Kidney (tissue), 14 donors: Measurements from ENCODE around the gene ATP1A1. TPM values are rescaled to one million over a fixed set of nuclear protein-coding genes. Genes with fewer than 3 reads are reported as not detected.

Experiments
- DNase-seq, 5 donors: peaks; one replicate each; pipeline ENCODE4 v3.0.0-alpha.2; 2013 to 2020
- FAIRE-seq: peaks from 2 replicates; lab custom pipeline; 2012; peaks lifted over from hg19 to GRCh38; lab: Jason Lieb, UNC
- H3K27ac ChIP-seq, 2 donors: one replicate each; pipeline ENCODE4 v1.7.0; 2013; ENCODE audit warnings: low read depth in 2 of 2, low read length in 2 of 2, inconsistent platforms in 1 of 2
- H3K27me3 ChIP-seq: one replicate; pipeline ENCODE4 v1.7.1; 2013; ENCODE audit warnings: low read length, inconsistent platforms; ENCODE audit not compliant: control insufficient read depth, insufficient read depth
- H3K36me3 ChIP-seq, 3 donors: one replicate each; pipeline versions ENCODE4 v1.7.0 to v1.7.1; 2013; ENCODE audit warnings: low read length in 3 of 3, control low read depth in 1 of 3, inconsistent platforms in 1 of 3; ENCODE audit not compliant: insufficient read depth in 3 of 3, control insufficient read depth in 2 of 3
- H3K4me1 ChIP-seq, 3 donors: one replicate each; pipeline versions ENCODE4 v1.7.0 to v1.7.1; 2013; ENCODE audit warnings: low read length in 3 of 3, inconsistent platforms in 1 of 3, low read depth in 1 of 3; ENCODE audit not compliant: control insufficient read depth in 2 of 3, insufficient read depth in 2 of 3
- H3K4me3 ChIP-seq, 3 donors: one replicate each; pipeline versions ENCODE4 v1.7.0 to v1.8.1; 2013; ENCODE audit warnings: low read length in 3 of 3, control low read depth in 1 of 3, inconsistent platforms in 1 of 3
- H3K9ac ChIP-seq, 3 donors: one replicate each; pipeline versions ENCODE4 v1.7.0 to v1.7.1; 2013; ENCODE audit warnings: low read length in 3 of 3, control low read depth in 1 of 3, inconsistent platforms in 1 of 3
- H3K9me3 ChIP-seq, 3 donors: one replicate each; pipeline versions ENCODE4 v1.7.0 to v1.7.1; 2013; ENCODE audit warnings: low read length in 3 of 3, control low read depth in 1 of 3, inconsistent platforms in 1 of 3; ENCODE audit not compliant: control insufficient read depth in 2 of 3, insufficient read depth in 1 of 3
- intact Hi-C: fragments of 100-400 bp; cut with DNase I; formaldehyde crosslinking; loops from one replicate; pipeline ENCODE4 v1.11.1; 2022
- polyA plus RNA-seq: library from polyadenylated mRNA; stranded (reverse); fragments of 350-450 nt; fragmentation: Illumina TruSeq; extraction: RNeasy Lipid Tissue Mini Kit (QIAGEN cat#74804); gene quantifications from one replicate; pipeline ENCODE4 v1.2.3, GENCODE V29; 2014; ENCODE audit warnings: low read depth, low replicate concordance; ENCODE audit not compliant: insufficient read depth
- total RNA-seq: library from RNA; stranded (reverse); fragmentation: NEBNext Ultra II Directional; extraction: Animal tissue kit (Norgen Biotek cat#: 25700); gene quantifications from one replicate; pipeline ENCODE4 v1.2.1, GENCODE V29; 2021
- TF ChIP-seq, protein P1 (sequence below): IDR thresholded peaks from 3 replicates; pipeline ENCODE4 v1.5.1; 2012; ENCODE audit warnings: mild to moderate bottlenecking, moderate library complexity, borderline replicate concordance; ENCODE audit not compliant: insufficient read depth; ENCODE audit errors: extremely low read depth
- donor health status: control.
- donor health status: control.
- donor health status: control.
- donor health status: control.
- donor health status: control.
- donor health status: DM: yes; HTN: yes; CAD: no.
- donor health status: Normal renal cell carcinoma (clear cell type).

ATP1A1 gene
- total and polyA plus RNA-seq, 2 donors from 2014 or later: 1,218 to 2,241 TPM

GRCh38 chr1:116376729-116377086 is 3.7 kb downstream of the ATP1A1 start:
- TF ChIP-seq, protein P1, sequence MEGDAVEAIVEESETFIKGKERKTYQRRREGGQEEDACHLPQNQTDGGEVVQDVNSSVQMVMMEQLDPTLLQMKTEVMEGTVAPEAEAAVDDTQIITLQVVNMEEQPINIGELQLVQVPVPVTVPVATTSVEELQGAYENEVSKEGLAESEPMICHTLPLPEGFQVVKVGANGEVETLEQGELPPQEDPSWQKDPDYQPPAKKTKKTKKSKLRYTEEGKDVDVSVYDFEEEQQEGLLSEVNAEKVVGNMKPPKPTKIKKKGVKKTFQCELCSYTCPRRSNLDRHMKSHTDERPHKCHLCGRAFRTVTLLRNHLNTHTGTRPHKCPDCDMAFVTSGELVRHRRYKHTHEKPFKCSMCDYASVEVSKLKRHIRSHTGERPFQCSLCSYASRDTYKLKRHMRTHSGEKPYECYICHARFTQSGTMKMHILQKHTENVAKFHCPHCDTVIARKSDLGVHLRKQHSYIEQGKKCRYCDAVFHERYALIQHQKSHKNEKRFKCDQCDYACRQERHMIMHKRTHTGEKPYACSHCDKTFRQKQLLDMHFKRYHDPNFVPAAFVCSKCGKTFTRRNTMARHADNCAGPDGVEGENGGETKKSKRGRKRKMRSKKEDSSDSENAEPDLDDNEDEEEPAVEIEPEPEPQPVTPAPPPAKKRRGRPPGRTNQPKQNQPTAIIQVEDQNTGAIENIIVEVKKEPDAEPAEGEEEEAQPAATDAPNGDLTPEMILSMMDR: no peak
- Histone ChIP-seq H3K36me3 (peaks cover 0 to 16% (median 2%) of the 10 kb centered on the region in 3 donors), H3K4me3 (peak overlapping the region in 2 of 3 donors; percentile 84 to 95), H3K4me1 (peaks cover 0 to 50% (median 24%) of the 10 kb centered on the region in 3 donors), H3K27ac (peak overlapping the region; percentile 96 to 97), H3K27me3 (no peaks in the 10 kb centered on the region), H3K9me3 (no peaks in the 10 kb centered on the region), H3K9ac (peak overlapping the region in 1 of 3 donors; percentile 96)
- intact Hi-C loops: no loop called here
- DNase-seq: no peak
- FAIRE-seq: no peak

DNA sequence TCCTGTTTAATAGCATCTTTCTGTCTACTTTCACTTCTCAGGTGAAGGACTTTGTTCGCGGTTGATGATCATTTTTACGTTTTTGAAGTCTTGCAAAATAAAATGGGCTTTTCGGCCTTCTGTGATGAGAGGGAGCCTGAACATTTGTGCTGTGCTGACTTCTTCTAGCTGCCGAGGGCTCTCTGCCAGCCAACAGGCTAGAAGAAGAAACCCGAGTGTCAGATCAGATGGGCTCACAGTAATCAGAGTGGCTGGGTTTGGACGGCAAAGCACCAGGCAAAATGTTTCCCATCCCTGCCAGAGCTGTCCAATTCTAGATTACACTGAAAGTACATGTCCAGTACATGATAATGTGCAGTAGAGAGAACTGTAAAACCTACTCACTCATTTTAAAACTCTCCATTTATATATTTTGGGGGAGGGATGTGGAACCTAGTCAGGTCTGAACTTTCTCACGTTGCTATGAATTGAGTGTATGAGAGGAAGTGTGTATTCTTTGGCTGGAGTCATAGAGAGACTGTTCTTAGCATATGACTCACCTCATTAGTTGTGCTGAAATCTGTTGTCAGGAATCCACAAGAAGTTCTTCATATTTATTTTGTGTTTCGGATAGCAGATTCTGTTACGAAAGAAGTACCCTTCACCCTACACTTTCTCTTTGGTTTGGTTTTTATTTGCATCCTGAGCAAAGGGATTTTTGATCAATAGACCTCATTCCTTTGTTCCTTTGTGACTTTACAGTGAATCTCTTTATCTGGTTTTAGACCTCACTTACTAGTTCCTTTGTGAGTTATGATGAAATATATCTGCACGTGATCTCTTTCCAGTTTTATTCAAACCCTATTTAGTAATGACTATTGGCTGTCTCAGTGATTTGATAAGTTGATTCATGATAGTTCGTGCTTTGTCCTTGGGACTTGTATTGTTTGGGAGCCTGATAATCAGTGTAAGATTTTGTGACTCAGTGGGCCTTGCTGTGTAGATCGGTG is 4.8 kb downstream of the ATP1A1 start:
- Histone ChIP-seq H3K27ac (peak overlapping the region; percentile 94 to 96), H3K9ac (peak overlapping the region in 2 of 3 donors; percentile 81 to 96), H3K4me1 (peaks cover 0 to 58% (median 27%) of the 10 kb centered on the region in 3 donors), H3K27me3 (no peaks in the 10 kb centered on the region), H3K9me3 (no peaks in the 10 kb centered on the region), H3K36me3 (peaks cover 0 to 16% (median 2%) of the 10 kb centered on the region in 3 donors), H3K4me3 (peak overlapping the region in 2 of 3 donors; percentile 62 to 95)
- FAIRE-seq (no peak), DNase-seq (peak in 1 of 5 donors; percentile 39)
- TF ChIP-seq, protein P1: no peak
- intact Hi-C loops: no loop called here

GRCh38 chr1:116379057-116379630 is 6.1 kb downstream of the ATP1A1 start:
- H3K4me3 ChIP-seq: peak overlapping the region in 2 of 3 donors; percentile 36 to 95
- H3K27me3 ChIP-seq: no peaks in the 10 kb centered on the region
- TF ChIP-seq, protein P1: no peak
- no peak for DNase-seq
- no peak for FAIRE-seq
- H3K36me3 ChIP-seq: peaks cover 0 to 16% (median 6%) of the 10 kb centered on the region in 3 donors
- no peaks in the 10 kb centered on the region for H3K9me3 ChIP-seq
- intact Hi-C loops: no loop called here
- peak overlapping the region; percentile 94 to 96 for H3K27ac ChIP-seq
- H3K9ac ChIP-seq: peak overlapping the region in 1 of 3 donors; percentile 96
- peaks cover 2 to 65% (median 29%) of the 10 kb centered on the region in 3 donors for H3K4me1 ChIP-seq
